ENCODE measurements around the gene SERPINB6. TPM values are rescaled to one million over a fixed set of nuclear protein-coding genes. Genes with fewer than 3 reads are reported as not detected.
A peak's percentile ranks its signal among the peaks of the same experiment; 100 is the strongest.

The SERPINB6 gene
- total and polyA plus RNA-seq, 4 donors = 24.0 to 32.4 (median 31.8) TPM

DNA sequence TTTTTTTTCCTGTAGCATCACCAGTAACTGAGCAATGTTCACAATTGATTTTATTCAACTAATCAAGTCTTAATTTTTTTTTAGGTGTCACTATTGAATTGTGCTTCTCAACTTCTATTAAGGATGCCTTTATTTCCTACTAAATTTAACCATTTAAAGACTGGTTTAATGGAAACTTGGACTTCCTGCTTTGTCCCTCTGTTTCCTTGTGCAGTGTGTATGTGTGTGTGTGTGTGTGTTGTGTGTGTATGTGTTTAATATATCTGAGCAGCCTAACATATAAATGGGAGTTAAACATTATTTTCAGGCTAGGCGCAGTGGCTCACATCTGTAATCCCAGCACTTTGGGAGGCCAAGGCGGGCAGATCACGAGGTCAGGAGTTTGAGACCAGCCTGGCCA lies 1.8 kb downstream of the SERPINB6 start:
- WGBS = 93% methylated on average over 3 of the region's 3 CpGs
- H3K4me1 ChIP-seq (ENCODE audit: control insufficient read depth in 4 of 4, insufficient read depth in 4 of 4, low read length in 3 of 4) = peaks cover 3 to 19% (median 7%) of the 10 kb centered on the region in 4 donors
- H3K27ac ChIP-seq (ENCODE audit: low read depth in 1 of 2, low read length in 2 of 2) = peak overlapping the region; percentile 5 to 95
- no peak for TF ChIP-seq FOXA1 (IDR thresholded peaks at IDR 0.05)
- no peak for TF ChIP-seq RXRA (IDR thresholded peaks at IDR 0.05)
- TF ChIP-seq, protein P1, sequence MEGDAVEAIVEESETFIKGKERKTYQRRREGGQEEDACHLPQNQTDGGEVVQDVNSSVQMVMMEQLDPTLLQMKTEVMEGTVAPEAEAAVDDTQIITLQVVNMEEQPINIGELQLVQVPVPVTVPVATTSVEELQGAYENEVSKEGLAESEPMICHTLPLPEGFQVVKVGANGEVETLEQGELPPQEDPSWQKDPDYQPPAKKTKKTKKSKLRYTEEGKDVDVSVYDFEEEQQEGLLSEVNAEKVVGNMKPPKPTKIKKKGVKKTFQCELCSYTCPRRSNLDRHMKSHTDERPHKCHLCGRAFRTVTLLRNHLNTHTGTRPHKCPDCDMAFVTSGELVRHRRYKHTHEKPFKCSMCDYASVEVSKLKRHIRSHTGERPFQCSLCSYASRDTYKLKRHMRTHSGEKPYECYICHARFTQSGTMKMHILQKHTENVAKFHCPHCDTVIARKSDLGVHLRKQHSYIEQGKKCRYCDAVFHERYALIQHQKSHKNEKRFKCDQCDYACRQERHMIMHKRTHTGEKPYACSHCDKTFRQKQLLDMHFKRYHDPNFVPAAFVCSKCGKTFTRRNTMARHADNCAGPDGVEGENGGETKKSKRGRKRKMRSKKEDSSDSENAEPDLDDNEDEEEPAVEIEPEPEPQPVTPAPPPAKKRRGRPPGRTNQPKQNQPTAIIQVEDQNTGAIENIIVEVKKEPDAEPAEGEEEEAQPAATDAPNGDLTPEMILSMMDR (IDR thresholded peaks at IDR 0.05; ENCODE audit: low read depth, low read length, missing input control) = no peak
- no peak for TF ChIP-seq RAD21 (IDR thresholded peaks at IDR 0.05)
- TF ChIP-seq, protein P2, sequence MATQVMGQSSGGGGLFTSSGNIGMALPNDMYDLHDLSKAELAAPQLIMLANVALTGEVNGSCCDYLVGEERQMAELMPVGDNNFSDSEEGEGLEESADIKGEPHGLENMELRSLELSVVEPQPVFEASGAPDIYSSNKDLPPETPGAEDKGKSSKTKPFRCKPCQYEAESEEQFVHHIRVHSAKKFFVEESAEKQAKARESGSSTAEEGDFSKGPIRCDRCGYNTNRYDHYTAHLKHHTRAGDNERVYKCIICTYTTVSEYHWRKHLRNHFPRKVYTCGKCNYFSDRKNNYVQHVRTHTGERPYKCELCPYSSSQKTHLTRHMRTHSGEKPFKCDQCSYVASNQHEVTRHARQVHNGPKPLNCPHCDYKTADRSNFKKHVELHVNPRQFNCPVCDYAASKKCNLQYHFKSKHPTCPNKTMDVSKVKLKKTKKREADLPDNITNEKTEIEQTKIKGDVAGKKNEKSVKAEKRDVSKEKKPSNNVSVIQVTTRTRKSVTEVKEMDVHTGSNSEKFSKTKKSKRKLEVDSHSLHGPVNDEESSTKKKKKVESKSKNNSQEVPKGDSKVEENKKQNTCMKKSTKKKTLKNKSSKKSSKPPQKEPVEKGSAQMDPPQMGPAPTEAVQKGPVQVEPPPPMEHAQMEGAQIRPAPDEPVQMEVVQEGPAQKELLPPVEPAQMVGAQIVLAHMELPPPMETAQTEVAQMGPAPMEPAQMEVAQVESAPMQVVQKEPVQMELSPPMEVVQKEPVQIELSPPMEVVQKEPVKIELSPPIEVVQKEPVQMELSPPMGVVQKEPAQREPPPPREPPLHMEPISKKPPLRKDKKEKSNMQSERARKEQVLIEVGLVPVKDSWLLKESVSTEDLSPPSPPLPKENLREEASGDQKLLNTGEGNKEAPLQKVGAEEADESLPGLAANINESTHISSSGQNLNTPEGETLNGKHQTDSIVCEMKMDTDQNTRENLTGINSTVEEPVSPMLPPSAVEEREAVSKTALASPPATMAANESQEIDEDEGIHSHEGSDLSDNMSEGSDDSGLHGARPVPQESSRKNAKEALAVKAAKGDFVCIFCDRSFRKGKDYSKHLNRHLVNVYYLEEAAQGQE (IDR thresholded peaks at IDR 0.05) = no peak
- no peak for TF ChIP-seq HNF4G (IDR thresholded peaks at IDR 0.05)
- TF ChIP-seq GABPA (IDR thresholded peaks at IDR 0.05 in 1 of 2, conservative IDR thresholded peaks at IDR 0.05 in 1 of 2) = no peak
- no peak for TF ChIP-seq SP1 (IDR thresholded peaks at IDR 0.05)
- TF ChIP-seq EGR1 (IDR thresholded peaks at IDR 0.05; ENCODE audit: low read depth in 2 of 2) = no peak
- TF ChIP-seq, protein P3, sequence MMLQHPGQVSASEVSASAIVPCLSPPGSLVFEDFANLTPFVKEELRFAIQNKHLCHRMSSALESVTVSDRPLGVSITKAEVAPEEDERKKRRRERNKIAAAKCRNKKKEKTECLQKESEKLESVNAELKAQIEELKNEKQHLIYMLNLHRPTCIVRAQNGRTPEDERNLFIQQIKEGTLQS (IDR thresholded peaks at IDR 0.05) = no peak
- no peaks in the 10 kb centered on the region for H3K36me3 ChIP-seq (ENCODE audit: control insufficient read depth in 4 of 4, insufficient read depth in 3 of 4, low read depth in 1 of 4, low read length in 3 of 4)
- no peak for DNase-seq (ENCODE audit: low spot score)
- no peaks in the 10 kb centered on the region for H3K9me3 ChIP-seq (ENCODE audit: control insufficient read depth in 4 of 4, low read length in 3 of 4)
- no peaks in the 10 kb centered on the region for H3K27me3 ChIP-seq (ENCODE audit: control insufficient read depth in 4 of 4, insufficient read depth in 4 of 4, low read length in 3 of 4)
- no peak overlapping the region for H3K4me3 ChIP-seq (ENCODE audit: low read depth in 1 of 3, low read length in 3 of 3)
- peak overlapping the region in 1 of 2 donors; percentile 33 for H3K9ac ChIP-seq (ENCODE audit: low read depth in 1 of 2, low read length in 2 of 2)

DNA sequence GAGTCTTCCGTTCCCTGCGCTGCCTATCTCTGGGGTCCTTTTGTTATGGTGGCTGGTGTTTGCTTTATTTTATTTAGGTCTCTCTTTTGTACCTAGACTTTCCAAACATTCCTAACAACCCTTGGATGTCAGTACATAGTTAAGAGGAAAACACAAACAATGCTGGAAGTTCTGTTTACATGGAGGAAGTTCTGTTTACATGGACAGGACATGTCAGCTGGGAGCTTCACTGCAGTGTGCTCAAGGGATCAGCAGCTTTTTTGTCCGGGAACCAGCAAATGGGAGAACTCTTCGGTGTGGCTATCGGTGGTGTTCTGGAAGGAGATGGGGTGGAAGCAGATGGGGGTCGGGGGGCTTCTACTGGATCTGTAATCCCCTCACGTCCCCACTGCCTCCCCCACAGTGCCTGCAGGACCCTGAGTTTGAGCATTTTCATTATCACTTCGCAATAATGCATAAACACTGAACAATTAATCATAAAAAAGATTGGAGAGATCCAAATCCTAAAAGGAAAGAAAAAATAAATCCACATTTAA lies 2.7 kb downstream of the SERPINB6 start:
- no peak for DNase-seq (ENCODE audit: low spot score)
- H3K36me3 ChIP-seq (ENCODE audit: control insufficient read depth in 4 of 4, insufficient read depth in 3 of 4, low read depth in 1 of 4, low read length in 3 of 4) = no peaks in the 10 kb centered on the region
- H3K27me3 ChIP-seq (ENCODE audit: control insufficient read depth in 4 of 4, insufficient read depth in 4 of 4, low read length in 3 of 4) = no peaks in the 10 kb centered on the region
- H3K27ac ChIP-seq (ENCODE audit: low read depth in 1 of 2, low read length in 2 of 2) = peak overlapping the region; percentile 38 to 55
- WGBS = 55% methylated on average over 8 of the region's 8 CpGs
- H3K4me3 ChIP-seq (ENCODE audit: low read depth in 1 of 3, low read length in 3 of 3) = no peak overlapping the region
- no peaks in the 10 kb centered on the region for H3K9me3 ChIP-seq (ENCODE audit: control insufficient read depth in 4 of 4, low read length in 3 of 4)
- no peak overlapping the region for H3K9ac ChIP-seq (ENCODE audit: low read depth in 1 of 2, low read length in 2 of 2)
- peaks cover 3 to 19% (median 7%) of the 10 kb centered on the region in 4 donors for H3K4me1 ChIP-seq (ENCODE audit: control insufficient read depth in 4 of 4, insufficient read depth in 4 of 4, low read length in 3 of 4)
- TF ChIP-seq FOXA2 (IDR thresholded peaks at IDR 0.05) = no peak

DNA sequence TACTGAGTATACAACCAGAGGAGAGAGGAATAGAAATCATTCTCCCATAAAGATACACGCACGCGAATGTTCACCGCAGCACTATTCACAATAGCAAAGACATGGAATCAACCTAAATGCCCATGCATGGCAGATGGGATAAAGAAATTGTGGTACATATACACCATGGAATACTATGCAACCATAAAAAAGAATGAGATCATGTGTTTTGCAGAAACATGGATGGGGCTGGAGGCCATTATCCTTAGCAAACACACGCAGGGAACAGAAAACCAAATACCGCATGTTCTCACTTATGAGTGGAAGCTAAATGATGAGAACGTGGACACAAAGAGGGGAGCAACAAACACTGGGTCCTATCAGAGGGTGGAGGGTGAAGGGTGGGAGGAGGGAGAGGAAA lies 3.4 kb downstream of the SERPINB6 start:
- Histone ChIP-seq H3K4me3 (ENCODE audit: low read depth in 1 of 3, low read length in 3 of 3) (no peak overlapping the region), H3K4me1 (ENCODE audit: control insufficient read depth in 4 of 4, insufficient read depth in 4 of 4, low read length in 3 of 4) (peaks cover 3 to 19% (median 7%) of the 10 kb centered on the region in 4 donors), H3K9ac (ENCODE audit: low read depth in 1 of 2, low read length in 2 of 2) (no peak overlapping the region), H3K27ac (ENCODE audit: low read depth in 1 of 2, low read length in 2 of 2) (no peak overlapping the region), H3K27me3 (ENCODE audit: control insufficient read depth in 4 of 4, insufficient read depth in 4 of 4, low read length in 3 of 4) (no peaks in the 10 kb centered on the region), H3K9me3 (ENCODE audit: control insufficient read depth in 4 of 4, low read length in 3 of 4) (no peaks in the 10 kb centered on the region), H3K36me3 (ENCODE audit: control insufficient read depth in 4 of 4, insufficient read depth in 3 of 4, low read depth in 1 of 4, low read length in 3 of 4) (no peaks in the 10 kb centered on the region)
- no peak for DNase-seq (ENCODE audit: low spot score)
- WGBS = 98% methylated on average over 7 of the region's 7 CpGs
- TF ChIP-seq JUND (IDR thresholded peaks at IDR 0.05) (no peak), FOXA2 (IDR thresholded peaks at IDR 0.05) (no peak), FOXA1 (IDR thresholded peaks at IDR 0.05) (no peak), EGR1 (IDR thresholded peaks at IDR 0.05; ENCODE audit: low read depth in 2 of 2) (no peak), HNF4G (IDR thresholded peaks at IDR 0.05) (no peak), SP1 (IDR thresholded peaks at IDR 0.05) (no peak), YY1 (IDR thresholded peaks at IDR 0.05) (no peak), RXRA (IDR thresholded peaks at IDR 0.05) (no peak), GABPA (IDR thresholded peaks at IDR 0.05 in 1 of 2, conservative IDR thresholded peaks at IDR 0.05 in 1 of 2) (no peak), NR2F2 (IDR thresholded peaks at IDR 0.05) (no peak), RAD21 (IDR thresholded peaks at IDR 0.05) (no peak)
- TF ChIP-seq, protein P4, sequence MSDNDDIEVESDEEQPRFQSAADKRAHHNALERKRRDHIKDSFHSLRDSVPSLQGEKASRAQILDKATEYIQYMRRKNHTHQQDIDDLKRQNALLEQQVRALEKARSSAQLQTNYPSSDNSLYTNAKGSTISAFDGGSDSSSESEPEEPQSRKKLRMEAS (IDR thresholded peaks at IDR 0.05) = no peak
- TF ChIP-seq, protein P2 (IDR thresholded peaks at IDR 0.05) = no peak
